ENCODE results near the gene ATOH1. TPM values are rescaled to one million over a fixed set of nuclear protein-coding genes. Genes with fewer than 3 reads are reported as not detected.

The ATOH1 gene
- total RNA-seq, result not detected
- polyA plus RNA-seq, result 1 to 10 TPM in 1 of 2 donors, not detected in 1; 3.0 TPM
- long read RNA-seq, donor 1, result 0 reads
- long read RNA-seq, donor 2, result 0 reads

- Histone ChIP-seq H3K4me1 (ENCODE audit: control insufficient read depth in 1 of 2, insufficient read depth in 2 of 2, low read length in 2 of 2) (no peaks in the 10 kb centered on the region), H3K4me3 (ENCODE audit: low read length in 2 of 2) (peak within 1 kb of the TSS; percentile 11 to 45), H3K9me3 (ENCODE audit: control insufficient read depth, low read length) (no peaks in the 10 kb centered on the region), H3K27me3 (ENCODE audit: control insufficient read depth in 1 of 2, insufficient read depth in 2 of 2, low read length in 1 of 2) (no peaks in the 10 kb centered on the region), H3K36me3 (ENCODE audit: control insufficient read depth in 1 of 2, insufficient read depth in 2 of 2, low read length in 1 of 2) (no peaks in the 10 kb centered on the region), H3K27ac (ENCODE audit: low read depth in 1 of 2, low read length in 2 of 2) (no peak within 1 kb of the TSS)
- ATAC-seq (ENCODE audit: low FRiP score) (peak; percentile 20), DNase-seq (peak in 1 of 2 donors; percentile 69)
- intact Hi-C loops (cut with DNase I), result no loop called here
- WGBS, 2 donors, result 1% methylated on average over 46 of the region's 46 CpGs
These were observed at the start of gene ATOH1 for GRCh38 chr4:93828332-93828994. ATOH1 (plus strand) TSS chr4:93828753; CDS start chr4:93828927, 174 bp downstream.

DNA sequence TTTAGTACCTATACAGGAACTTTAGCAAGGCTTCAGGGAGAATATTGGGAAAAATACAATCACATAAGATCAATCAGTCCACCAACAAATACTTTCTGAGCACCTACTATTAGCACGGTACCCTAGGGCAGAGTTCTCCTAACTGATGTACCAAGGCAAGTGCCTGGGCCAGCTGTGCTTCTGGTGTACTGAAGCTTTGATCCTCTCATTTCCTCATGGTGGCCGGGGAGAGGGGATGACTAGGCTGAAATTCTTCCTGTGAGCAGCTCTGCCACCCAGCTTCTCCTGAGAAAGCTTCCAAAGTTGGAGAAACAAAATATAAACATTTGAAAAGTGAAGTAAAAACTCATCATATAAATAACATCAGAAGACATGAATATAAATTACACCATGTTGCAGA, 49.3 kb upstream of the ATOH1 start:
- Histone ChIP-seq H3K27me3 (ENCODE audit: control insufficient read depth in 1 of 2, insufficient read depth in 2 of 2, low read length in 1 of 2) (peaks cover 0 to 2% of the 10 kb centered on the region in 2 donors), H3K36me3 (ENCODE audit: control insufficient read depth in 1 of 2, insufficient read depth in 2 of 2, low read length in 1 of 2) (no peaks in the 10 kb centered on the region), H3K4me1 (ENCODE audit: control insufficient read depth in 1 of 2, insufficient read depth in 2 of 2, low read length in 2 of 2) (no peaks in the 10 kb centered on the region), H3K27ac (ENCODE audit: low read depth in 1 of 2, low read length in 2 of 2) (no peak overlapping the region), H3K4me3 (ENCODE audit: low read length in 2 of 2) (no peak overlapping the region), H3K9me3 (ENCODE audit: control insufficient read depth, low read length) (no peaks in the 10 kb centered on the region)
- no peak for ATAC-seq (ENCODE audit: low FRiP score)
- 71 to 79% methylated on average over 2 of the region's 2 CpGs for WGBS, 2 donors
- DNase-seq, result no peak
- intact Hi-C loops (cut with DNase I), result no loop called here

DNA sequence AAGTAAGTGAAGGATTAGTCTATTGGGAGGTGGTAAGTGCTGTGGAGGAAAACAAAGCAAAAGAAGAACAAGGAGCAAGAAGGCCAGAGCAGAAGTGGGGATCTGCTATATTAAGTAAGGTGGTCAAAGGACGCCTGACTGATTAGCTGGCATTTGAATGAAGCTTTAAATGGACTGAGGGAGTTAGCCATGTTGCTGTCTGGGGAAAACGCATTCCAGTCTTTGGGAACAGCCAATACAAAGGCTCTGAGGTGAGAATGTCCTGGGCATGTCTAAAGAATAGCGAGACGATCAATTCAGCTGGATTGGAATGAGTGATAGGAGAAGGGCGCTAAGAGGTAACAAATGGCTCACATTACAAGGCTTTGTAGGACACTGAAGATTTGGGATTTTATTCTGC, 48.5 kb upstream of the ATOH1 start:
- intact Hi-C loops (cut with DNase I), result no loop called here
- 85 to 89% methylated on average over 5 of the region's 5 CpGs for WGBS, 2 donors
- no peaks in the 10 kb centered on the region for H3K4me1 ChIP-seq (ENCODE audit: control insufficient read depth in 1 of 2, insufficient read depth in 2 of 2, low read length in 2 of 2)

DNA sequence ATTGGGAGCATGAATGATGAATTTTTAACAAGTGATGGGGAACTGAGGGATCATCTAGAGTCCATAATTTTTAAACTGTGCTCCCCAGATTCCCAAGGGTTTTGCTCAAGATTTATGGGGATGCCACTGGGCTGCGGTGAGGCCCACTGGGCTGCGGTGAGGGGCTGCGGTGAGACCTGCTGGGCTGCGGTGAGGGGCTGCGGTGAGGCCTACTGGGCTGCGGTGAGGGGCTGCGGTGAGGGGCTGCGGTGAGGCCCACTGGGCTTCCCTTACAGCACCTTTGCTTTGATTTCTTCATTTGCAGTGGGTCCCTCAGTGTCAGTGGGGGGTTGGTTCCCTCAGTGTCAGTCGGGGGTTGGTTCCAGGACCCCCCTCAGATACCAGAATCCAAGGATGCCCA, 47.4 kb upstream of the ATOH1 start:
- ATAC-seq (ENCODE audit: low FRiP score), result no peak
- 90 to 93% methylated on average over 9 of the region's 9 CpGs for WGBS, 2 donors
- Histone ChIP-seq H3K27me3 (ENCODE audit: control insufficient read depth in 1 of 2, insufficient read depth in 2 of 2, low read length in 1 of 2) (no peaks in the 10 kb centered on the region), H3K9me3 (ENCODE audit: control insufficient read depth, low read length) (no peaks in the 10 kb centered on the region), H3K36me3 (ENCODE audit: control insufficient read depth in 1 of 2, insufficient read depth in 2 of 2, low read length in 1 of 2) (no peaks in the 10 kb centered on the region), H3K4me1 (ENCODE audit: control insufficient read depth in 1 of 2, insufficient read depth in 2 of 2, low read length in 2 of 2) (no peaks in the 10 kb centered on the region), H3K27ac (ENCODE audit: low read depth in 1 of 2, low read length in 2 of 2) (no peak overlapping the region), H3K4me3 (ENCODE audit: low read length in 2 of 2) (no peak overlapping the region)
- intact Hi-C loops (cut with DNase I), result no loop called here
- no peak for DNase-seq

More for the DNA sequence above, 48.5 kb upstream of the ATOH1 start:
- DNase-seq (no peak), ATAC-seq (ENCODE audit: low FRiP score) (no peak)
- Histone ChIP-seq H3K4me3 (ENCODE audit: low read length in 2 of 2) (no peak overlapping the region), H3K27ac (ENCODE audit: low read depth in 1 of 2, low read length in 2 of 2) (no peak overlapping the region), H3K36me3 (ENCODE audit: control insufficient read depth in 1 of 2, insufficient read depth in 2 of 2, low read length in 1 of 2) (no peaks in the 10 kb centered on the region), H3K27me3 (ENCODE audit: control insufficient read depth in 1 of 2, insufficient read depth in 2 of 2, low read length in 1 of 2) (peaks cover 0 to 2% of the 10 kb centered on the region in 2 donors), H3K9me3 (ENCODE audit: control insufficient read depth, low read length) (no peaks in the 10 kb centered on the region)

GRCh38 chr4:93786149-93786548, 42.4 kb upstream of the ATOH1 start:
- WGBS, 2 donors, result 64 to 70% methylated on average over 2 of the region's 2 CpGs
- DNase-seq, result no peak
- Histone ChIP-seq H3K4me3 (ENCODE audit: low read length in 2 of 2) (no peak overlapping the region), H3K9me3 (ENCODE audit: control insufficient read depth, low read length) (no peaks in the 10 kb centered on the region), H3K27me3 (ENCODE audit: control insufficient read depth in 1 of 2, insufficient read depth in 2 of 2, low read length in 1 of 2) (no peaks in the 10 kb centered on the region), H3K4me1 (ENCODE audit: control insufficient read depth in 1 of 2, insufficient read depth in 2 of 2, low read length in 2 of 2) (no peaks in the 10 kb centered on the region), H3K36me3 (ENCODE audit: control insufficient read depth in 1 of 2, insufficient read depth in 2 of 2, low read length in 1 of 2) (no peaks in the 10 kb centered on the region), H3K27ac (ENCODE audit: low read depth in 1 of 2, low read length in 2 of 2) (no peak overlapping the region)
- no peak for ATAC-seq (ENCODE audit: low FRiP score)
- intact Hi-C loops (cut with DNase I), result no loop called here

GRCh38 chr4:93788712-93789111, 39.8 kb upstream of the ATOH1 start:
- WGBS, 2 donors, result 82 to 84% methylated on average over 1 of the region's 1 CpG
- no peaks in the 10 kb centered on the region for H3K36me3 ChIP-seq (ENCODE audit: control insufficient read depth in 1 of 2, insufficient read depth in 2 of 2, low read length in 1 of 2)
- no peaks in the 10 kb centered on the region for H3K4me1 ChIP-seq (ENCODE audit: control insufficient read depth in 1 of 2, insufficient read depth in 2 of 2, low read length in 2 of 2)
- no peak overlapping the region for H3K27ac ChIP-seq (ENCODE audit: low read depth in 1 of 2, low read length in 2 of 2)
- no peaks in the 10 kb centered on the region for H3K27me3 ChIP-seq (ENCODE audit: control insufficient read depth in 1 of 2, insufficient read depth in 2 of 2, low read length in 1 of 2)
- H3K9me3 ChIP-seq (ENCODE audit: control insufficient read depth, low read length), result no peaks in the 10 kb centered on the region
- H3K4me3 ChIP-seq (ENCODE audit: low read length in 2 of 2), result no peak overlapping the region
- intact Hi-C loops (cut with DNase I), result no loop called here
- DNase-seq, result no peak
- ATAC-seq (ENCODE audit: low FRiP score), result no peak

- intact Hi-C loops (cut with DNase I), result loop anchor here in 1 of 2 donors (10.0 kb wide), 1 partner anchor 343 kb away; no protein-coding TSS in a partner anchor
- DNase-seq, result no peak
These were observed 36.9 kb upstream of the ATOH1 start for GRCh38 chr4:93791570-93792195.

DNA sequence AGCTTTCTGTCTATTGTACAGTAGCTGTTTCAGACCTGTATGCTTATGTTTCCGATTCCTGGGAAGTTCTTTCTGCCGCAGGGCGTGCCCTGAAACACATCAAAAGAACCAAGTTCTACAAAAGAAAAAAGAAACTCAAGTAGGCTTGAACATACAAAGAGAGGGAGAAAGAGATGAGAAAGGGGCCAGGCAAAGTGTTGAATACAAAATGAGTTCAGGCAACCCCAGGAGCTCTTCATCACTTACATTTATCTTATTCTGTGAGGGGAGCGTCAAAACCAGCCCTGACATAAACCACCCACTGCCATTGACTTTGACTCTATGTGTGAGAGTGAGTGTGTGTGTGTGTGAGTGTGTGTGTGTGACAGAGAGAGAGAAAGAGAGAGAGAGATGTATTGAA, 26.5 kb upstream of the ATOH1 start:
- Histone ChIP-seq H3K36me3 (ENCODE audit: control insufficient read depth in 1 of 2, insufficient read depth in 2 of 2, low read length in 1 of 2) (no peaks in the 10 kb centered on the region), H3K9me3 (ENCODE audit: control insufficient read depth, low read length) (no peaks in the 10 kb centered on the region), H3K4me1 (ENCODE audit: control insufficient read depth in 1 of 2, insufficient read depth in 2 of 2, low read length in 2 of 2) (no peaks in the 10 kb centered on the region), H3K27ac (ENCODE audit: low read depth in 1 of 2, low read length in 2 of 2) (no peak overlapping the region), H3K4me3 (ENCODE audit: low read length in 2 of 2) (no peak overlapping the region), H3K27me3 (ENCODE audit: control insufficient read depth in 1 of 2, insufficient read depth in 2 of 2, low read length in 1 of 2) (no peaks in the 10 kb centered on the region)
- no peak for ATAC-seq (ENCODE audit: low FRiP score)
- intact Hi-C loops (cut with DNase I), result no loop called here
- DNase-seq, result no peak
- 70 to 79% methylated on average over 4 of the region's 4 CpGs for WGBS, 2 donors

More at GRCh38 chr4:93791570-93792195, 36.9 kb upstream of the ATOH1 start:
- Histone ChIP-seq H3K4me1 (ENCODE audit: control insufficient read depth in 1 of 2, insufficient read depth in 2 of 2, low read length in 2 of 2) (no peaks in the 10 kb centered on the region), H3K4me3 (ENCODE audit: low read length in 2 of 2) (no peak overlapping the region), H3K36me3 (ENCODE audit: control insufficient read depth in 1 of 2, insufficient read depth in 2 of 2, low read length in 1 of 2) (no peaks in the 10 kb centered on the region), H3K27me3 (ENCODE audit: control insufficient read depth in 1 of 2, insufficient read depth in 2 of 2, low read length in 1 of 2) (no peaks in the 10 kb centered on the region), H3K27ac (ENCODE audit: low read depth in 1 of 2, low read length in 2 of 2) (no peak overlapping the region), H3K9me3 (ENCODE audit: control insufficient read depth, low read length) (no peaks in the 10 kb centered on the region)
- no peak for ATAC-seq (ENCODE audit: low FRiP score)
- 0 to 2% methylated on average over 3 of the region's 3 CpGs for WGBS, 2 donors

DNA sequence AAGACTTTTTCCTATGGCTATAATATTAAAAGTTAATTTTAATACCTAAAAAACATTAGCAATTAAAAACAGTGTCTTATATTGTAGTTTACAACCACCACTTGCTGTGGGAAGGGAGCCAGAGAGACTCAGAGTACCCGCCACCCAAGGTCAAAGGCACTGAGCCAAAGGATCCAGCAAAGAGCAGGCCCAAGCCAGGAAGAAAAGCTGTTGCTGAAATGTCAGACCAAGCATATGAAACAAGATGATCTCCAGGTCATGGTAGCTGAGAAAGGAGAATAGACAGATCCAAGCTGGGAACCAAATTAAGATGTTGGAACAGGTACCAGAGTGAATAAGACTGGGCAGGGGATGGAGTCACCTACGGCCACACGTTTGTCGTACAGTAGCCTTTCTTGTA, 18.8 kb upstream of the ATOH1 start:
- Histone ChIP-seq H3K27me3 (ENCODE audit: control insufficient read depth in 1 of 2, insufficient read depth in 2 of 2, low read length in 1 of 2) (no peaks in the 10 kb centered on the region), H3K27ac (ENCODE audit: low read depth in 1 of 2, low read length in 2 of 2) (no peak overlapping the region), H3K9me3 (ENCODE audit: control insufficient read depth, low read length) (no peaks in the 10 kb centered on the region), H3K4me3 (ENCODE audit: low read length in 2 of 2) (no peak overlapping the region), H3K36me3 (ENCODE audit: control insufficient read depth in 1 of 2, insufficient read depth in 2 of 2, low read length in 1 of 2) (no peaks in the 10 kb centered on the region), H3K4me1 (ENCODE audit: control insufficient read depth in 1 of 2, insufficient read depth in 2 of 2, low read length in 2 of 2) (no peaks in the 10 kb centered on the region)
- no peak for ATAC-seq (ENCODE audit: low FRiP score)
- 79 to 86% methylated on average over 4 of the region's 4 CpGs for WGBS, 2 donors
- DNase-seq, result no peak
- intact Hi-C loops (cut with DNase I), result no loop called here
